Breast epithelium (tissue), 4 donors: ENCODE measurements around the gene CHPF. TPM values are rescaled to one million over a fixed set of nuclear protein-coding genes. Genes with fewer than 3 reads are reported as not detected.

Source experiments
- DNase-seq, 2 donors: peaks; one replicate each; pipeline ENCODE4 v3.0.0-alpha.2; 2019; ENCODE audit warnings: low spot score in 2 of 2
- H3K27ac ChIP-seq, 2 donors: fragments of 200-600 bp; sonication (generic) in 1 of 2; one replicate each; pipeline ENCODE4 v1.5.1; 2016 to 2019; ENCODE audit warnings: mild to moderate bottlenecking in 1 of 2
- H3K27me3 ChIP-seq, 2 donors: fragments of 200-600 bp; sonication (generic) in 1 of 2; one replicate each; pipeline versions ENCODE4 v1.5.1 to v1.6.0; 2017 to 2019; ENCODE audit warnings: control low read depth in 1 of 2, mild to moderate bottlenecking in 1 of 2
- H3K36me3 ChIP-seq: fragments of 200-600 bp; one replicate; pipeline ENCODE4 v1.5.1; 2019
- H3K4me1 ChIP-seq, 2 donors: fragments of 200-600 bp; sonication (generic); one replicate each; pipeline ENCODE4 v1.5.1; 2016 to 2019; ENCODE audit warnings: control low read depth in 1 of 2
- H3K4me3 ChIP-seq, 3 donors: fragments of 200-600 bp; sonication (generic); 1 replicate in 2 of 3; 2 replicates in 1 of 3; pipeline ENCODE4 v1.5.1; 2016 to 2019; ENCODE audit warnings: mild to moderate bottlenecking in 3 of 3, moderate library complexity in 2 of 3
- H3K9me3 ChIP-seq, 2 donors: fragments of 200-600 bp; sonication (generic) in 1 of 2; one replicate each; pipeline ENCODE4 v1.5.1; 2016 to 2019; ENCODE audit warnings: control low read depth in 1 of 2
- CTCF ChIP-seq, 3 donors: fragments of 450-650 bp; IDR thresholded peaks; one replicate each; pipeline ENCODE4 v1.5.1; 2016 to 2017; ENCODE audit warnings: antibody characterized with exemption in 3 of 3, mild to moderate bottlenecking in 3 of 3, moderate library complexity in 3 of 3
- POLR2A ChIP-seq: fragments of 450-650 bp; IDR thresholded peaks from one replicate; pipeline ENCODE4 v1.6.1; 2016; ENCODE audit warnings: antibody characterized with exemption, mild to moderate bottlenecking, moderate library complexity
- POLR2AphosphoS5 ChIP-seq, 3 donors: sonication (generic); formaldehyde crosslinking; IDR thresholded peaks; one replicate each; pipeline ENCODE4 v1.6.1; 2017; ENCODE audit warnings: antibody characterized with exemption in 3 of 3
- intact Hi-C: fragments of 100-400 bp; cut with DNase I; formaldehyde crosslinking; loops from one replicate; pipeline ENCODE4 v1.15.1; 2023; ENCODE audit warnings: low total_unique reads
- total RNA-seq, 3 donors: library from RNA; depleted of rRNA; stranded (reverse); fragments of >200 nt; gene quantifications; one replicate each; pipeline ENCODE4 v1.1.0, GENCODE V29; 2016

The CHPF gene
- total RNA-seq, 3 donors from 2014 or later, result 46.5 to 58.9 (median 49.0) TPM

- Histone ChIP-seq H3K36me3 (no peaks in the 10 kb centered on the region), H3K9me3 (no peaks in the 10 kb centered on the region), H3K27me3 (no peaks in the 10 kb centered on the region), H3K27ac (no peak overlapping the region), H3K4me1 (no peaks in the 10 kb centered on the region), H3K4me3 (no peak overlapping the region)
- DNase-seq, result no peak
- intact Hi-C loops, result no loop called here
- no peak for TF ChIP-seq CTCF (IDR thresholded peaks at IDR 0.05)
- no peak for TF ChIP-seq POLR2A
- no peak for TF ChIP-seq POLR2AphosphoS5 (IDR thresholded peaks at IDR 0.05)
Observed at GRCh38 chr2:219573166-219573565, 29.6 kb upstream of the CHPF start.

DNA sequence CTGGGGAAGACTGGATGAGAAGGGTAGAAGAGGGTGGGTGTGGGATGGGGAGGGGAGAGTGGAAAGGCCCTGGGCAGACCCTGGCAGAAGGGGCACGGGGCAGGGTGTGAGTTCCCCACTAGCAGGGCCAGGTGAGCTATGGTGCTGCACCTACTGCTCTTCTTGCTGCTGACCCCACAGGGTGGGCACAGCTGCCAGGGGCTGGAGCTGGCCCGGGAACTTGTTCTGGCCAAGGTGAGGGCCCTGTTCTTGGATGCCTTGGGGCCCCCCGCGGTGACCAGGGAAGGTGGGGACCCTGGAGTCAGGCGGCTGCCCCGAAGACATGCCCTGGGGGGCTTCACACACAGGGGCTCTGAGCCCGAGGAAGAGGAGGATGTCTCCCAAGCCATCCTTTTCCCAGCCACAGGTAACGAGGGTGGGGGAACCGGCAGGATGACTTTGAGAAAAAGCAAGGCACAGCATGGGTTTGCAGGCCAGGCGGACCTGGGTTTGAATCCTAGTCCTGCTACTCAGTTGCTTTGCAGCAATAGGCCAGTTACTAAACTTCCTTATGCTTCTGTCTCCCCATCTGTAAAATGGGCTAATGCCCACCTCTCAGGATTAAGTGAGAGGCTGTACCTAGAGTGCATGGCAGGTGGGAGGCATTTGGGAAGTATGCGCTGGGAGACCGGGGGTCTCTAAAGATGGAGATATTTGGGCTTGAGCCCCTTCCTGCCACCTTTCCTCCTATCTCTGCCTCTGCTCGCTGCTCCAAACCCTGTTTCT is 28.8 kb upstream of the CHPF start, which contains the start of gene INHA:
INHA (plus strand) TSS at position 74 of the 765 bp plus-strand sequence; CDS start at position 139, 65 bp downstream.
- H3K4me1 ChIP-seq, result no peaks in the 10 kb centered on the region
- intact Hi-C loops, result no loop called here
- H3K27me3 ChIP-seq, result no peaks in the 10 kb centered on the region
- peak within 1 kb of the TSS; percentile 67 to 99 (median 76) for H3K4me3 ChIP-seq
- TF ChIP-seq CTCF (IDR thresholded peaks at IDR 0.05), result no peak
- no peaks in the 10 kb centered on the region for H3K9me3 ChIP-seq
- DNase-seq, result no peak
- peak within 1 kb of the TSS; percentile 77 to 93 for H3K27ac ChIP-seq
- no peaks in the 10 kb centered on the region for H3K36me3 ChIP-seq

- DNase-seq, result peak in 1 of 2 donors; percentile 72
- Histone ChIP-seq H3K4me3 (peak within 1 kb of the TSS; percentile 67 to 99 (median 76)), H3K4me1 (no peaks in the 10 kb centered on the region), H3K27ac (peak within 1 kb of the TSS; percentile 77 to 93), H3K27me3 (no peaks in the 10 kb centered on the region), H3K9me3 (no peaks in the 10 kb centered on the region), H3K36me3 (no peaks in the 10 kb centered on the region)
- intact Hi-C loops, result no loop called here
- TF ChIP-seq CTCF (IDR thresholded peaks at IDR 0.05), result no peak
- no peak for TF ChIP-seq POLR2A
- TF ChIP-seq POLR2AphosphoS5 (IDR thresholded peaks at IDR 0.05), result no peak
Observed at GRCh38 chr2:219571311-219572236, 28.0 kb upstream of the CHPF start, which contains the start of gene OBSL1. Gene OBSL1, minus strand, starts transcription at chr2:219571539. Its CDS starts 307 bp downstream, at chr2:219571232.

DNA sequence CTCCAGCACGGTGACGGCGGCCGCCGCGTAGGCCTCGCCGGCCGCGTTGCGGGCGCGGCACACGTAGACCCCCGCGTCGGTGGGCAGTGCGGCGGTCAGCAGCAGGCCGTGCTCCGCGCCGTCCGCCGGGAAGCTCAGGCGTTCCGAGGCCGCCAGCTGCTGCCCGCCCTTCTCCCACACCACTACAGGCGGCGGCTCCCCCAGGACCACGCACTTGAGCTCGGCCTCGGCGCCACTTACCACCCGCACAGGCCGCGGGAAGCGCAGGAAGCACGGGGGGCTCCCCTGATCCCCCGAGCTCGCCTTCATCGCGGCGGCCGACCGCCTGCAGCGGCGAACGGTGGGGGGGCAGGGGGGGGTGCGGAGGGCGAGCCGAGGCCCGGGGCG is 27.3 kb upstream of the CHPF start:
- Histone ChIP-seq H3K27ac (peak overlapping the region; percentile 77 to 93), H3K36me3 (no peaks in the 10 kb centered on the region), H3K9me3 (no peaks in the 10 kb centered on the region), H3K4me3 (peak overlapping the region; percentile 67 to 99 (median 76)), H3K27me3 (no peaks in the 10 kb centered on the region), H3K4me1 (no peaks in the 10 kb centered on the region)
- DNase-seq, result no peak
- intact Hi-C loops, result no loop called here
- TF ChIP-seq POLR2A (no peak), CTCF (IDR thresholded peaks at IDR 0.05) (no peak), POLR2AphosphoS5 (IDR thresholded peaks at IDR 0.05) (no peak)
